ENCODE results near the gene CAMK1. TPM values are rescaled to one million over a fixed set of nuclear protein-coding genes. Genes with fewer than 3 reads are reported as not detected.

The CAMK1 gene
- total and polyA plus RNA-seq, 11 donors: 9.7 to 26.3 (median 14.7) TPM

- H3K27me3 ChIP-seq: no peaks in the 10 kb centered on the region
- no peaks in the 10 kb centered on the region for H3K9me3 ChIP-seq
- WGBS, 4 donors: 80 to 86% (median 83%) methylated on average over 3 of the region's 3 CpGs
- TF ChIP-seq POLR2A (IDR thresholded peaks at IDR 0.05): no peak
- no peak for TF ChIP-seq CTCF (IDR thresholded peaks at IDR 0.05)
- ATAC-seq (no peak), DNase-seq (no peak)
- intact Hi-C loops (cut with DNase I): no loop called here
- H3K4me1 ChIP-seq: peaks cover 0 to 56% (median 0%) of the 10 kb centered on the region in 12 donors
- H3K36me3 ChIP-seq: peaks cover 0 to 77% (median 68%) of the 10 kb centered on the region in 9 donors
- no peak overlapping the region for H3K4me3 ChIP-seq
- H3K27ac ChIP-seq: peak overlapping the region in 1 of 12 donors; percentile 87
Observed at GRCh38 chr3:9781978-9782603, 12.3 kb upstream of the CAMK1 start.

DNA sequence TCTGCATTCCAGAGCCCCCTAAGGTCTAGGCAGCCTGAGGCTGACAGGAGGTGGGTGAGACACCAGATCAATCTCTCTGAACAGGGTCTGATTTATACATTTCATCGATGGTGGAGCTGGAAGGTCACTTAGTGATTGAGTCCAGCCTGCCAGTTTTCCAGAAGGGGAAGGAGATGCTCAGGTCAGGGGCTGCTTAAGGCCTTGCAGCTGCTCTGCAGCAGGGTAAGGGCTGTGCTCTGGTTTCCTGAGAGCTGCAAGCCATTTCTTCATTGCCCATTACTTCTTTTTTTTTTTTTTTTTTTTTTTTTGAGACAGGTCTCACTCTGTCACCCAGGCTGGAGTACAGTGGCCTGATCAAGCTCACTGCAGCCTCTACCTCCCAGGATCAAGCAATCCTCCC lies 11.8 kb upstream of the CAMK1 start:
- Histone ChIP-seq H3K4me3 (no peak overlapping the region), H3K27ac (peak overlapping the region in 1 of 12 donors; percentile 87), H3K9me3 (no peaks in the 10 kb centered on the region), H3K4me1 (peaks cover 0 to 61% (median 0%) of the 10 kb centered on the region in 12 donors), H3K36me3 (peaks cover 0 to 72% (median 63%) of the 10 kb centered on the region in 9 donors), H3K27me3 (no peaks in the 10 kb centered on the region)
- intact Hi-C loops (cut with DNase I): no loop called here
- 77 to 90% (median 83%) methylated on average over 1 of the region's 1 CpG for WGBS, 4 donors
- ATAC-seq (no peak), DNase-seq (no peak)
- TF ChIP-seq POLR2A (IDR thresholded peaks at IDR 0.05) (no peak), CTCF (IDR thresholded peaks at IDR 0.05) (no peak)

- Histone ChIP-seq H3K9me3 (no peaks in the 10 kb centered on the region), H3K36me3 (peaks cover 0 to 66% (median 57%) of the 10 kb centered on the region in 9 donors), H3K4me3 (no peak overlapping the region), H3K27ac (peak overlapping the region in 1 of 12 donors; percentile 87), H3K27me3 (no peaks in the 10 kb centered on the region), H3K4me1 (peaks cover 0 to 61% (median 0%) of the 10 kb centered on the region in 12 donors)
- intact Hi-C loops (cut with DNase I): no loop called here
- TF ChIP-seq POLR2A (IDR thresholded peaks at IDR 0.05) (no peak), CTCF (IDR thresholded peaks at IDR 0.05) (no peak)
- no peak for ATAC-seq
- WGBS, 4 donors: 91 to 94% (median 93%) methylated on average over 4 of the region's 4 CpGs
- no peak for DNase-seq
Observed at GRCh38 chr3:9780910-9781309, 11.2 kb upstream of the CAMK1 start.

DNA sequence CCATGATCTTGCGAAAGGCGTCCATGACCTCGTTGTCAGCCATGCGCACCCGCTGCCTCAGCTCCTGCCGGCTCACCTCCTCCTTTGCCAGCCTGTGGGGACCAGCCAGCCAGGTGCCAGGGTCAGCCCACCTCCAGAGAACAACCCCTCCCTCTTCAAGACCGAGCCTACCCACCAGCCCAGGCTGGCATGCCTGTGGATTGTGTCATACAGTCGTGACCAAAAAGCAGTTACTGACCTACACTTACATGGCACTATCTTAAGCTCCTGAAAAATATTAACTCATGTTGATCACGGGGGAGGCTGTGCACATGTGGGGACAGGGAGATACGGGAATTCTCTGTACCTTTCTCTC lies 10.7 kb upstream of the CAMK1 start:
- intact Hi-C loops (cut with DNase I): no loop called here
- DNase-seq (no peak), ATAC-seq (peak in 1 of 4 donors; percentile 7)
- peaks cover 0 to 61% (median 53%) of the 10 kb centered on the region in 9 donors for H3K36me3 ChIP-seq
- no peak for TF ChIP-seq CTCF (IDR thresholded peaks at IDR 0.05)
- no peak for TF ChIP-seq POLR2A (IDR thresholded peaks at IDR 0.05)
- no peaks in the 10 kb centered on the region for H3K27me3 ChIP-seq
- WGBS, 4 donors: 77 to 87% (median 86%) methylated on average over 9 to 10 of the region's 10 CpGs
- no peaks in the 10 kb centered on the region for H3K9me3 ChIP-seq
- peak overlapping the region in 3 of 12 donors; percentile 23 to 87 (median 26) for H3K27ac ChIP-seq
- H3K4me1 ChIP-seq: peaks cover 0 to 61% (median 0%) of the 10 kb centered on the region in 12 donors
- no peak overlapping the region for H3K4me3 ChIP-seq

Data from heart left ventricle (tissue), 16 donors.